MM.1S (cell line): Measurements from ENCODE around the gene SFMBT1.

Source experiments
- DNase-seq: peaks from one replicate; pipeline ENCODE4 v3.0.0-alpha.2; 2015
- H2AFZ ChIP-seq: fragments of 300-600 bp; sonication (generic); 2 replicates; pipeline ENCODE4 v1.6.0; 2016; ENCODE audit warnings: antibody characterized with exemption, low read length
- H3F3A ChIP-seq: fragments of 300-600 bp; sonication (generic); 2 replicates; pipeline ENCODE4 v1.6.1; 2016; ENCODE audit warnings: mild to moderate bottlenecking, antibody characterized with exemption, low read length, moderate library complexity, mixed read lengths; ENCODE audit not compliant: insufficient read depth
- H3K27ac ChIP-seq: fragments of 300-600 bp; sonication (generic); 2 replicates; pipeline ENCODE4 v1.5.1; 2016; ENCODE audit warnings: mild to moderate bottlenecking, low read length
- H3K27me3 ChIP-seq: fragments of 300-600 bp; sonication (generic); replicated peaks from 2 replicates; pipeline ENCODE4 v1.6.0; 2016; ENCODE audit warnings: low read length; ENCODE audit not compliant: insufficient read depth
- H3K36me3 ChIP-seq: fragments of 300-600 bp; sonication (generic); replicated peaks from 2 replicates; pipeline ENCODE4 v1.6.1; 2016; ENCODE audit warnings: mild to moderate bottlenecking, low read length, mixed read lengths; ENCODE audit not compliant: insufficient read depth
- H3K4me1 ChIP-seq: fragments of 300-600 bp; sonication (generic); 2 replicates; pipeline ENCODE4 v1.6.1; 2016; ENCODE audit warnings: low read length, mixed read lengths
- H3K4me2 ChIP-seq: fragments of 300-600 bp; sonication (generic); 2 replicates; pipeline ENCODE4 v1.6.0; 2016; ENCODE audit warnings: low read depth, low read length
- H3K4me3 ChIP-seq: fragments of 300-600 bp; sonication (generic); 2 replicates; pipeline ENCODE4 v1.5.1; 2016; ENCODE audit warnings: low read length, mixed read lengths
- H3K79me2 ChIP-seq: fragments of 300-600 bp; sonication (generic); 2 replicates; pipeline ENCODE4 v1.6.1; 2016; ENCODE audit warnings: mixed run types, low read length, mixed read lengths
- H3K9ac ChIP-seq: fragments of 300-600 bp; sonication (generic); 2 replicates; pipeline ENCODE4 v1.6.1; 2016; ENCODE audit warnings: low read length, mixed read lengths
- H3K9me2 ChIP-seq: fragments of 300-600 bp; sonication (generic); replicated peaks from 2 replicates; pipeline ENCODE4 v1.6.1; 2016; ENCODE audit warnings: mild to moderate bottlenecking, low read length, mixed read lengths; ENCODE audit not compliant: insufficient read depth
- H3K9me3 ChIP-seq: fragments of 300-600 bp; sonication (generic); replicated peaks from 2 replicates; pipeline ENCODE4 v1.6.1; 2016; ENCODE audit warnings: mild to moderate bottlenecking, low read length, mixed read lengths; ENCODE audit not compliant: insufficient read depth
- H4K20me1 ChIP-seq: fragments of 300-600 bp; sonication (generic); 2 replicates; pipeline ENCODE4 v1.6.1; 2016; ENCODE audit warnings: mild to moderate bottlenecking, low read length, moderate library complexity, mixed read lengths; ENCODE audit not compliant: insufficient read depth
- EZH2 ChIP-seq: fragments of 300-600 bp; sonication (generic); optimal IDR thresholded peaks from 2 replicates; pipeline ENCODE3; 2017; ENCODE audit warnings: low read depth, mild to moderate bottlenecking, antibody characterized with exemption, low read length, mixed read lengths
- EZH2phosphoT487 ChIP-seq: fragments of 300-600 bp; sonication (generic); IDR thresholded peaks from 2 replicates; pipeline ENCODE4 v1.6.1; 2018; ENCODE audit warnings: antibody characterized with exemption, low read length
- TF ChIP-seq, protein P1 (sequence below): fragments of 300-600 bp; sonication (generic); IDR thresholded peaks from 2 replicates; pipeline ENCODE4 v1.5.1; 2016; ENCODE audit warnings: antibody characterized with exemption, low read length, mixed read lengths

The SFMBT1 gene

DNA sequence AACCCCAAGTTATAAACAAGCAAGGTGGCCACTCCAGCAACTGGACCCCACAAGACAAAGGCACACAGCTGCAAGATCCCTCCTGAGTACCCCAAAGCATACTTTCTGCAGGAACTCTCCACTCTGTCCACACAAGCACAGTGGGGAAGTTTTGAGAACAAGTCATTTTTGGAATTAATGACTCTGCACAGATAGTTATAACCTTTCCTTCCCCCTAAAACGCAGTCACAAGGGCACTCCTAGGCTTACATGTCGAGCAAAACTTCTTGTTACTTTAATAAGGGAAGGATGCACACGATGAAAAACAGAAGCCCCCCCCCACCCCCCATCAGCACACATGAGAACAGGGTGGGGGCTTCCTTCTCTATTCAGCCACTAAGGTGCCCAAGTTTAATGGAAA lies 149.7 kb downstream of the SFMBT1 start:
- no peaks in the 10 kb centered on the region for H3K9me3 ChIP-seq
- no peaks in the 10 kb centered on the region for H3K27me3 ChIP-seq
- 0 out of 2 replicates have a peak, but pooled peaks cover 5% of the 10 kb centered on the region for H3K4me1 ChIP-seq
- no peak overlapping the region; the same call in 1 of the 2 replicates for H3K9ac ChIP-seq
- H4K20me1 ChIP-seq, result no peaks in the 10 kb centered on the region
- H3K36me3 ChIP-seq, result no peaks in the 10 kb centered on the region
- H3K79me2 ChIP-seq, result peaks cover 18% of the 10 kb centered on the region; the same call in 1 of the 2 replicates
- 0 out of 2 replicates have a peak, but pooled peaks cover 5% of the 10 kb centered on the region for H3F3A ChIP-seq
- peak overlapping the region; percentile 86 for H3K4me3 ChIP-seq
- H3K4me2 ChIP-seq, result peak overlapping the region; percentile 89
- TF ChIP-seq EZH2 (no peak), EZH2phosphoT487 (no peak)
- TF ChIP-seq, protein P1, sequence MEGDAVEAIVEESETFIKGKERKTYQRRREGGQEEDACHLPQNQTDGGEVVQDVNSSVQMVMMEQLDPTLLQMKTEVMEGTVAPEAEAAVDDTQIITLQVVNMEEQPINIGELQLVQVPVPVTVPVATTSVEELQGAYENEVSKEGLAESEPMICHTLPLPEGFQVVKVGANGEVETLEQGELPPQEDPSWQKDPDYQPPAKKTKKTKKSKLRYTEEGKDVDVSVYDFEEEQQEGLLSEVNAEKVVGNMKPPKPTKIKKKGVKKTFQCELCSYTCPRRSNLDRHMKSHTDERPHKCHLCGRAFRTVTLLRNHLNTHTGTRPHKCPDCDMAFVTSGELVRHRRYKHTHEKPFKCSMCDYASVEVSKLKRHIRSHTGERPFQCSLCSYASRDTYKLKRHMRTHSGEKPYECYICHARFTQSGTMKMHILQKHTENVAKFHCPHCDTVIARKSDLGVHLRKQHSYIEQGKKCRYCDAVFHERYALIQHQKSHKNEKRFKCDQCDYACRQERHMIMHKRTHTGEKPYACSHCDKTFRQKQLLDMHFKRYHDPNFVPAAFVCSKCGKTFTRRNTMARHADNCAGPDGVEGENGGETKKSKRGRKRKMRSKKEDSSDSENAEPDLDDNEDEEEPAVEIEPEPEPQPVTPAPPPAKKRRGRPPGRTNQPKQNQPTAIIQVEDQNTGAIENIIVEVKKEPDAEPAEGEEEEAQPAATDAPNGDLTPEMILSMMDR, result no peak
- H3K9me2 ChIP-seq, result no peaks in the 10 kb centered on the region
- no peak overlapping the region for H3K27ac ChIP-seq
- DNase-seq, result no peak
- H2AFZ ChIP-seq, result no peak overlapping the region; the same call in 1 of the 2 replicates

DNA sequence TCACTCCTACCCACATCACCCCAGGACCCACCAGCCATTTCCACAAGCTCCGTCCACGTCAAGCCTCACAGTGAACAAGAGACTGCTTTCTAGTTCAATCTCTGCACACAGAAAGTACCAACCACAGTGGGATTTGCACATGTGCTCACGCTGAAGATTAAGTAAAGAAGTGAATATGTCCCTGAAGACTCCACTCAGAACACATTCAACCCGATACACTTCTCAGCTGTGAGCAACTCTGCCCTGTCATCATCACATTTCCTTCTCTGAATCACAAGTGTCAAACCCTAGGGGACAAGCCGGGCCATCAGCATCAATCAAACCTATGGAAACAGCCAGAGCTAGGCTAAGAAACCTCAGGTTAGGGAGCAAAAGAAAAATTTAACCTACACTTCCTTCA lies 150.5 kb downstream of the SFMBT1 start:
- H3K4me1 ChIP-seq, result 0 out of 2 replicates have a peak, but pooled peaks cover 5% of the 10 kb centered on the region
- no peaks in the 10 kb centered on the region for H3K27me3 ChIP-seq
- H3K79me2 ChIP-seq, result peaks cover 18% of the 10 kb centered on the region; the same call in 1 of the 2 replicates
- H4K20me1 ChIP-seq, result no peaks in the 10 kb centered on the region
- TF ChIP-seq EZH2 (no peak), EZH2phosphoT487 (no peak)
- TF ChIP-seq, protein P1, result no peak
- H3K36me3 ChIP-seq, result no peaks in the 10 kb centered on the region
- no peak overlapping the region for H2AFZ ChIP-seq
- DNase-seq, result no peak
- H3F3A ChIP-seq, result 0 out of 2 replicates have a peak, but pooled peaks cover 5% of the 10 kb centered on the region
- no peak overlapping the region for H3K4me3 ChIP-seq
- H3K27ac ChIP-seq, result no peak overlapping the region
- H3K9ac ChIP-seq, result no peak overlapping the region
- H3K9me2 ChIP-seq, result no peaks in the 10 kb centered on the region
- no peak overlapping the region for H3K4me2 ChIP-seq
- no peaks in the 10 kb centered on the region for H3K9me3 ChIP-seq

DNA sequence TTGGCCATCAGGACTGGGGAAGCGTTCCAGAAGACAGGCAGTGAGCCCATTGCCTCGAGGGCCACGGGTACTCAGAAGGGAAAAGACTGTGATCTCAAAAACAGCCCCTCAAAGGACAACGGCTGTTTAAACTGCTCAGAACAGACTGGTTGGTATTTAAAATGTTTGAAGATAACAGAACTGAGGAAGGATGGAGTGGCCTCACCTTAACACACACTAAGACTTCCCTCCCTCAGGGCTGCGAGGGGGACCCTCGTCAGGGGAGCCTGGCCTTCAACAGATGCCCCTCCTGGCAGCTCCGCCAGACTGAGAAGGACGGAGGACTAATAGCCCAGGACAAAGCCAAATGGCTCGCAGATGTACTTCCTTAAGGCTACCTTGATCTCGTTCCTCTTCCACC lies 151.1 kb downstream of the SFMBT1 start:
- Histone ChIP-seq H3K4me3 (no peak overlapping the region), H3K27ac (no peak overlapping the region), H3K36me3 (no peaks in the 10 kb centered on the region), H3K9ac (no peak overlapping the region), H3K4me1 (0 out of 2 replicates have a peak, but pooled peaks cover 5% of the 10 kb centered on the region), H3K27me3 (no peaks in the 10 kb centered on the region), H4K20me1 (no peaks in the 10 kb centered on the region), H3F3A (0 out of 2 replicates have a peak, but pooled peaks cover 5% of the 10 kb centered on the region), H3K9me3 (no peaks in the 10 kb centered on the region), H3K79me2 (peaks cover 18% of the 10 kb centered on the region; the same call in 1 of the 2 replicates), H2AFZ (no peak overlapping the region), H3K4me2 (no peak overlapping the region), H3K9me2 (no peaks in the 10 kb centered on the region)
- no peak for DNase-seq
- TF ChIP-seq, protein P1, result no peak
- TF ChIP-seq EZH2, result no peak
- no peak for TF ChIP-seq EZH2phosphoT487
